Activated T-helper 1 cell treated with anti-CD3 and anti-CD28 coated beads, Interleukin-2, amount 50 U/mL, for 16 hours (primary cell): ENCODE measurements around the gene ANKMY1.

Source experiments
- DNase-seq, 2 donors: peaks; one replicate each; pipeline ENCODE4 v3.0.0-alpha.2; 2020; ENCODE audit warnings: low read depth in 1 of 2, low spot score in 1 of 2

The ANKMY1 gene

DNA sequence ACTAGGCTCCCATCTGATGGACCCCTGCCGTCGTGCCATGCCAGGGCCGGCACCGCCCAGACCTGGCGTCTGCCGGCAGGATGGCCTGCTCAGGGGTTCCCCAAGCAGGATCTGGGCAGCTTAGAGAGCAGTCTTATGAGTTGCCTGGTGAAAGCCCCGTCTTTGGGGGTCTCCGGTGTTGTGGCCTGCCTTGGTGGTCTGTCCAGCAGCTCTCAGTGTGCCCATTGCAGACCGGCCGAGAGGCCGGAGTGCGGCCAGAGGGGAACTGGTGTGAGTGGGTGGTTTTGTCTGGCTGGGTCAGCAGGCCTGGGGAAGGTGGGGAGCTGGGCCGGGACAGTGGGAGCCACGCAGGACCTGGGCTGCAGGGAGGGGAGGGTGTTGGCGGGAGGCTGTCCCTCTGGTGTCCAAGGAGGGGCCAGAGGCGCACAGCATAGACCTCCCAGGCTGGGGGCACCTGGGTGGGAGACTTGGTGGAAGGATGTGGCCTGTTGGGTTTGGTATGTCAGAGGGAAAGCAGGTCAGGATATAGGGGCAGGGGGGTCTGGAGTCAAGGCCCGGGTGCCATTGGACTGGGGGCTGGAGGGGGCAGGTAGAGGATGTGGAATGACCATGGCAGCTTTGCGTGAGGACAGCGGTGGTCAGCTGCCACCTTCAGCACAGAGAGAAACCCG lies 105.9 kb downstream of the ANKMY1 start:
- DNase-seq, result no peak

DNA sequence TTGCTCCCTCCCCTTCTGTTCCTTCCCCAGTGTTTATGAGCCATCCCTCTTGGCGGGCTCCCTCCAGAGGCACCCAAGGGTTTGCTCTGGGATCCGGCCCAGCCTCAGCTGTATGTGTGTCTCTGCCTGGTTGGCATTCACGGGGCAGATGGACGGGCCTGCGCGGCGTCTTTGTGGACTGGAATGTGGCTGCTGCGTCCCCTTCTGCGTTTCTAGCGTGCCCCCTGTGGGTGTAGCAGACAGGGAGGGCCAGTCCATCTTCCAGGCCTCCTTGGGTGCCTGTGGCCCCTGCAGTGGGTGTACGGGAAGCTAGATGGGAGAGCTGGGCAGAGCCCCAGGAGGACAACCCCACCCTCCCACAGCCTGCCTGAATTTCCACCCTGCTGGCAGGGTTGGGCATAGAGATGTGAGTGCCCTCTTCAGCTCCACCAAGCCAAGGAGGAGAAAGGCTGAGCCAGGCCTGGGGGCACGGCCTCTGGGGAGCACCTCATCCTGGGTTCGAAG lies 106.6 kb downstream of the ANKMY1 start:
- no peak for DNase-seq

DNA sequence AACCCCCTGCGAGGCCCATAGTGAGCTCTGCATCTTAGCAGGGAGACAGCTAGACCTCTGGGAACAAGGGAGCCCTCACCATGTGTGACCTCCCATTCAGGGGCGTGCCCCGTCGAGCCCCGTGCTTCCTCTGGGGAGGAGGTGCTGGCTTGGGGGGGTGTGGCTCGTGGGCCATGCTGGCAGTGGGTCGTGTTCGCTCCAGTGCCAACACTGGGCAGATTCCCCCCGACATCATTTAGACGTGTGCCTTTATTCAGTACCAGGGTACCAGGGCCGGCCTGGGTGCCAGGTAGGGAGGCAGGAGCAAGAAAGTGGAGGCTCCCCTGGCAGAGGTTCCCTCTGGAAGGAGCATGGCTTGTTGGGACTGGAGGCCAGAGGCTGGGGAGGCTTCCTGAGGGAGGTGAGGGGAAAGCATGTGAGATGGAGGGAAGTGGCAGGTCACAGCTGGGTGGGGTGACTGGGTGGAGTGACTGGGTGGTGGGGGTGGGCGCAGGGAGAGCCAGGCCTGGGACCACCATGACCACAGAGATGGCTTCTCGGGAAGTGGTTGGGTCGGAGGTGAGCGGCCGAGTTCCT lies 107.2 kb downstream of the ANKMY1 start:
- DNase-seq, result no peak

- no peak for DNase-seq
These were observed 107.8 kb downstream of the ANKMY1 start for GRCh38 chr2:240449764-240450531.

DNA sequence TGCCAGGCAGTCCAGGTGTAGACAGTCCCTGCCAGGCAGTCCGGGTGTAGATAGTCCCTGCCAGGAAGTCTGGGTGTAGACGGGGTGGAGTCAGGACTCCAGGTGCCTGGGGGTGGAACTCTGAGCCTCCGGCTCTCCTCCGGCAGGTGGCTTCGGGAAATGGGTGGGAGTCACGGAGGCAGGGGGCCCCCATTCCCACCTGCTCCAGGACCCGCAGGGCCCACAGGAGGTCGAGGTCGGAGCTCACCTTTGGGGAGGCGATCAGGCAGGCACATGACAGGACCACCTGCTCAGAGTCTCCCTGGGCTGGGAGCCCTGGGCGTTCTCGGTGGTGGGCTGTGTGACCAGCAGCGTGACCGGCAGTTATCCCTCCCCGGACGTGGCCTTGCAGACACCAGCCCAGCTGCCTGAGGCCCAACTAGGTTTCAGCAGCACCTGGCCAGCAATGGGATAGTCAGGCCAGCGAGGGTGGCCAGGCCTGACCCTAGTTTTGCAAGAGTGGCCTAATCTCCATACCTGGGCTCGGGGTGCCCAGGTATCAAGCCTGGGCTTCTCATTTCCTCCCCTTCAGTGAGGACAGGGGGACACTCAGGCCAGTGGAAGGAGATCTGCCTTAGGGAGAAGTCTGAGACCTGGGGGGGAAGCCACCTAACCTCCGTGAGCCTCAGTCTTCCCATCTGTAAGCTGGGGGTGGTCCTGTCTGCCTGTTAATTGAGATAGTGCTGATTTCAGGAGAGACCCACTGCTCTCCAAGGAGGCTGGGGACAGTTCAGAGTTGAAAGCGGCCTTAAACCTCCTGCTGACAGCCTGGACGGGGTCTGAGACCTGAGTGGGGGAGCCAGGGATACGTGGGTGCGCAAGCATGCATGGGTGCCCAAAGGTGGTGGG lies 109.2 kb downstream of the ANKMY1 start:
- DNase-seq, result no peak

DNA sequence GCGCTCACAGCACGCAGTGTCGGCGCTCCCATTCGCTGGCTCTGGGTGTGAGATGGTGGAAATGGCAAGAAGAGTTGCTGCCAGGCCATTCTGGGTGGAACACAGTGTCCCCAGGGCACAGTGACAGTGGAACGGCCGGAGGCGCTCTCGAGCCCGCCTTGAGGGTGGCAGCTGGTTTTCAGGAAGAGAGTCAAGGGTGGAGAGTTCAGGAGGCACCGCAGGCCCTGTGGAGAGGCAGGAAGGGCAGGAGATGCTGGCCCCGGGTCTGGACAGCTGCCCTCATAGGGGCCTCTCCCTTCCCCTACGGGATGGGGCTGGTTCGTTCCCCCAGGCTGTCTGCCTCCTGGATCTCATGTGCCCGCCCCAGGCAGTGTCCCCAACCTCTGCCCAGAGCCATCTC lies 109.9 kb downstream of the ANKMY1 start:
- no peak for DNase-seq

- no peak for DNase-seq
These were observed 110.5 kb downstream of the ANKMY1 start for GRCh38 chr2:240447331-240447730.

- DNase-seq, result no peak
These were observed 111.1 kb downstream of the ANKMY1 start for GRCh38 chr2:240446664-240447175.

DNA sequence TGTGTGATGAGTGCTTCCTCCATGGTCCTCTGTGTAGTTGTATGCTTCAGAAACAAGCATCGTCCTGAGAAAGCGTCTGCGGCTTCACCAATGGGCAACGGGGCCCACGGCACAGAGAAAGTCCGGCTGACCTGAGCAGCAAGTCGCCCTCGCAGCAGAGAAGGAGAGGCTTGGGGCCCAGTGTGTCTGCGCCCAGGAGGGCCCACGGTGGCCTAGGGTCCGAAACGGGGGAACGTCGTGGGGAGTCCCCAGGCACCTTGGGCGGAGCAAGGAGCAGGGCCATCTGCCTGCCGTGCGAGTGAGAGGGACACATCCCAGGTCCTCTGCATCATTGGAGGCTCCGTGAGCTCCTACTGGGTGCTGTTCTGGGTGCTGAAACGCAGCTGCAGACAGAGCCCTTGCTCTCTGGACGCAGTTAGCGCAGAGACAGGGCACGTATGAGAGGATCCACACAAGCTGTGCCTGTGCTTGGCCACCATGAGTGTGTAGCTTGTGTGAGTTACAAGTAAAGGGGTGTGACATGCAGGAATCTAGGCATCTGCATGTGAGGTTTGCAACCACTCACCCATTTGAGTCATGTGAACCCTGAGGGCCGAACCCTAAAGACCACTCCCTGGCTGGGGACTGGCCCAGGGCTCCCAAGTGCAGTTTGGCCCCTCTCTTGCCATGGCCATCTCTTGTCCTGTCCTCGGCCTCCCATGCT lies 111.7 kb downstream of the ANKMY1 start:
- no peak for DNase-seq

GRCh38 chr2:240444464-240444863 lies 113.3 kb downstream of the ANKMY1 start:
- no peak for DNase-seq

GRCh38 chr2:240443891-240444301 lies 113.9 kb downstream of the ANKMY1 start:
- no peak for DNase-seq

- DNase-seq, result no peak
These were observed 114.7 kb downstream of the ANKMY1 start for GRCh38 chr2:240442891-240443715.

DNA sequence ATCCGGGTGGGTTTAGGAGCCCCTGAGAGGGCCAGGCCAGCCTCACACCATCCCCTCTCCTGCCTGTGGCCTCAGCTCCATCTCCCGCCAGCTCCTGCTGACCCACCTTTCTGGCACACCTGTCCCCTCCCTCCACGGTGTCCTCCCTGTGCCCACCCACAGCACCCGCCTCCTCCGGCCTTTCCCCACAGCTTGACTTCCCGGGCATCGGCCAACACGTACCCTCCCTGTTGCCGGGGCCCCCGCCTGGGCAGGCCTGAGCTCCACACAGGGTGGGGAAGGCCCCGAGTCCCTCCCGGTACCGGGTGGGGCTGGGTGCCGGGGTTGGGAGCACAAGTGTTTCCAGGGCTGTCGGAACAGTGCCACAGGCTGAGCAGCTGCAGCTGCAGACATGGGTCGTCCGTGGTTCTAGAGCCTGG lies 115.8 kb downstream of the ANKMY1 start:
- no peak for DNase-seq

- no peak for DNase-seq
These were observed 116.3 kb downstream of the ANKMY1 start for GRCh38 chr2:240441326-240441992.

GRCh38 chr2:240440704-240441320 lies 117.0 kb downstream of the ANKMY1 start:
- DNase-seq, result no peak

DNA sequence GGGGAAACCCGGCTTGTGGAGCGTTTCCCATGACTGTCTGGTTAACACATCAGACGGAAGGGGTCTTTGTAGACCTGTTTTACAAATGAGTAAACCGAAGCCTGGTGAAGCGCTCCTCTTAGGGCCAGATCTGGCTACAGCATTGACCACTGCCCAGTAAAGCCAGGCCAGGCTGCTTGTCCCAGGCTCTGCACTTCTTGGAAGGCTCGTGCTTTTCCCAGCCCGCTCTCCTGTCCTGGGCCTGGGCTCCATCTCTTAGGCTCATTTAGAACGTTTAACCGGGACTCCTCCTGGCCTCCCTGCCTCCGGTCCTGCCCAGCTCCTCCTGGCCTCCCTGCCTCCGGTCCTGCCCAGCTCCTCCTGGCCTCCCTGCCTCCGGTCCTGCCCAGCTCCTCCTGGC lies 117.5 kb downstream of the ANKMY1 start:
- no peak for DNase-seq

GRCh38 chr2:240439698-240440151 lies 118.1 kb downstream of the ANKMY1 start:
- no peak for DNase-seq
